ENCODE measurements around the gene SCN2A.

DNA sequence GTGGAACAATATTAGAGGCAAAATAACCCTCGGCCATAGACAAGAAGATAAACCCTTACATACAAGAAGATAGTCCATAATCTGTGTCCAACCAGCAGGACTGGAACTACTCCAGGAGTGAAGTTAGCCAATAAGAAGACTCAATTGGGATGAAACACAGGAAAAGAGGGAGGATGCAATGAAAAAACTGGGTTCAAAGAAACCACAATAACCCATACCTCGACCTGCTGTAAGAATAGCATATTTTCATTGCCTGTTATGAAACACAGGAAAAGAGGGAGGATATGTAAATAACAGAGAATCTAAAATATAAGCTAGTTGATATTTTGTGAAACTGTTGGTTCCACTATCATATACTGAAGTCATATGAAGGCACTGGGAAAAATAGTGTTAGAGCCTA lies 143.1 kb downstream of the SCN2A start:
- TF ChIP-seq, protein P1, sequence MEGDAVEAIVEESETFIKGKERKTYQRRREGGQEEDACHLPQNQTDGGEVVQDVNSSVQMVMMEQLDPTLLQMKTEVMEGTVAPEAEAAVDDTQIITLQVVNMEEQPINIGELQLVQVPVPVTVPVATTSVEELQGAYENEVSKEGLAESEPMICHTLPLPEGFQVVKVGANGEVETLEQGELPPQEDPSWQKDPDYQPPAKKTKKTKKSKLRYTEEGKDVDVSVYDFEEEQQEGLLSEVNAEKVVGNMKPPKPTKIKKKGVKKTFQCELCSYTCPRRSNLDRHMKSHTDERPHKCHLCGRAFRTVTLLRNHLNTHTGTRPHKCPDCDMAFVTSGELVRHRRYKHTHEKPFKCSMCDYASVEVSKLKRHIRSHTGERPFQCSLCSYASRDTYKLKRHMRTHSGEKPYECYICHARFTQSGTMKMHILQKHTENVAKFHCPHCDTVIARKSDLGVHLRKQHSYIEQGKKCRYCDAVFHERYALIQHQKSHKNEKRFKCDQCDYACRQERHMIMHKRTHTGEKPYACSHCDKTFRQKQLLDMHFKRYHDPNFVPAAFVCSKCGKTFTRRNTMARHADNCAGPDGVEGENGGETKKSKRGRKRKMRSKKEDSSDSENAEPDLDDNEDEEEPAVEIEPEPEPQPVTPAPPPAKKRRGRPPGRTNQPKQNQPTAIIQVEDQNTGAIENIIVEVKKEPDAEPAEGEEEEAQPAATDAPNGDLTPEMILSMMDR (IDR thresholded peaks at IDR 0.05; ENCODE audit: low read depth, low read length), result no peak
- TF ChIP-seq, protein P2, sequence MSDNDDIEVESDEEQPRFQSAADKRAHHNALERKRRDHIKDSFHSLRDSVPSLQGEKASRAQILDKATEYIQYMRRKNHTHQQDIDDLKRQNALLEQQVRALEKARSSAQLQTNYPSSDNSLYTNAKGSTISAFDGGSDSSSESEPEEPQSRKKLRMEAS (IDR thresholded peaks at IDR 0.05; ENCODE audit: low read depth, low read length), result no peak

Data from NB4 (cell line).